A673 (cell line): ENCODE measurements around the gene TRMO. TPM values are rescaled to one million over a fixed set of nuclear protein-coding genes. Genes with fewer than 3 reads are reported as not detected.

Experiments used
- BruUV-seq: library from RNA; stranded (reverse); fragments of 400-500 nt; replicated peaks from 2 replicates; lab custom pipeline; 2021; lab: Mats Ljungman, UMichigan
- CTCF ChIA-PET: fragments of 300-600 bp; sonication (Branson Sonifier 250); formaldehyde crosslinking; loops from one replicate; lab custom pipeline; 2022; ENCODE audit warnings: antibody characterized with exemption; lab: Charles Lee
- POLR2A ChIA-PET: fragments of 300-600 bp; sonication (Branson Sonifier 250); formaldehyde crosslinking; loops from one replicate; lab custom pipeline; 2022; ENCODE audit warnings: antibody characterized with exemption; ENCODE audit not compliant: low non-redundant PET; lab: Charles Lee
- DNase-seq: peaks from one replicate; pipeline ENCODE4 v3.0.0-alpha.2; 2015; ENCODE audit warnings: low spot score
- H3K27ac ChIP-seq: fragments of 200-600 bp; sonication (generic); 2 replicates; pipeline ENCODE4 v1.5.1; 2016; ENCODE audit warnings: mixed run types, low read depth, mild to moderate bottlenecking, mixed read lengths, antibody characterized with exemption, low read length; ENCODE audit not compliant: poor library complexity, severe bottlenecking
- H3K27me3 ChIP-seq: fragments of 200-600 bp; sonication (generic); replicated peaks from 2 replicates; pipeline ENCODE4 v1.6.1; 2017; ENCODE audit warnings: mixed run types, low read depth, mild to moderate bottlenecking, mixed read lengths, antibody characterized with exemption, low read length; ENCODE audit not compliant: insufficient read depth, poor library complexity
- H3K36me3 ChIP-seq: fragments of 200-600 bp; sonication (generic); 2 replicates; pipeline ENCODE4 v1.6.1; 2016; ENCODE audit warnings: mixed run types, mild to moderate bottlenecking, mixed read lengths, antibody characterized with exemption, low read length; ENCODE audit not compliant: insufficient read depth, poor library complexity, severe bottlenecking
- H3K4me1 ChIP-seq: fragments of 200-600 bp; sonication (generic); 2 replicates; pipeline ENCODE4 v1.6.1; 2017; ENCODE audit warnings: mixed run types, mild to moderate bottlenecking, mixed read lengths, antibody characterized with exemption, low read length; ENCODE audit not compliant: insufficient read depth, poor library complexity, severe bottlenecking
- H3K4me3 ChIP-seq: fragments of 200-600 bp; sonication (generic); 2 replicates; pipeline ENCODE4 v1.5.1; 2016; ENCODE audit warnings: low read depth, mixed run types, mild to moderate bottlenecking, mixed read lengths, low read length; ENCODE audit not compliant: poor library complexity, severe bottlenecking
- H3K9me3 ChIP-seq: fragments of 200-600 bp; sonication (generic); 2 replicates; pipeline ENCODE4 v1.6.1; 2016; ENCODE audit warnings: mixed run types, low read depth, mild to moderate bottlenecking, mixed read lengths, antibody characterized with exemption, low read length; ENCODE audit not compliant: poor library complexity, severe bottlenecking
- EZH2 ChIP-seq: fragments of 200-600 bp; sonication (generic); IDR thresholded peaks from 2 replicates; pipeline ENCODE4 v1.6.1; 2017; ENCODE audit warnings: borderline replicate concordance, low read depth, mild to moderate bottlenecking, mixed read lengths, antibody characterized with exemption, low read length; ENCODE audit not compliant: poor library complexity, severe bottlenecking
- intact Hi-C: fragments of 100-400 bp; cut with micrococcal nuclease; formaldehyde crosslinking; loops from one replicate; pipeline ENCODE4 v1.10.0; 2022; ENCODE audit not compliant: unreplicated experiment
- total RNA-seq: library from RNA; stranded (reverse); gene quantifications from 2 replicates; pipeline ENCODE4 v1.2.3, GENCODE V29; 2021
- TF ChIP-seq, protein P1 (sequence below): fragments of 300-800, 200-600 bp; sonication (generic); conservative IDR thresholded peaks from 2 replicates; pipeline ENCODE4 v1.5.1; 2017; ENCODE audit warnings: low read depth, mild to moderate bottlenecking, antibody characterized with exemption, low read length, moderate library complexity, mixed read lengths

Gene TRMO
- total RNA-seq, 1 experiment from 2014 or later: 8.9 TPM

DNA sequence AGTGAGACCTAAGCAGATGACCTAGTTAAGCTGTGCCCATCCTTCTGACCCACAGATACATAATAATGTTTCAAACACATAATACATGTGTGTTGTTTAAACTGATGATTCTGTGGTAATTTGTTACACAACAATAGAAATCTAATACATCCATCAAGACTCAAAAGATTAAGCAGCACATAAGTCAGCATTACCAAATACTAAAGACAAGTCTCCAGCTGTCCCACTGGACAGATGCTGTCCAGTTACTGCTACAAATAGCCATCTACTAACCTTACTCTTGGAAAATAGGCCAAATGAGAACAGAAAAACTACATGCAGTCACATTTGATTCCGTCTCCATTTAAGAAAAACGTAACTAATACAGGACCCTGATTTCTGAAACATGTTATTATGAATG lies 10.8 kb downstream of the TRMO start:
- intact Hi-C loops: no loop called here
- Histone ChIP-seq H3K4me3 (no peak overlapping the region), H3K4me1 (no peaks in the 10 kb centered on the region), H3K27me3 (no peaks in the 10 kb centered on the region), H3K9me3 (no peaks in the 10 kb centered on the region), H3K27ac (no peak overlapping the region), H3K36me3 (peaks cover 3% of the 10 kb centered on the region)
- BruUV-seq: no TSS peak
- ChIA-PET CTCF (no interaction called here), POLR2A (no interaction called here)
- DNase-seq: no peak
- no peak for TF ChIP-seq EZH2
- TF ChIP-seq, protein P1, sequence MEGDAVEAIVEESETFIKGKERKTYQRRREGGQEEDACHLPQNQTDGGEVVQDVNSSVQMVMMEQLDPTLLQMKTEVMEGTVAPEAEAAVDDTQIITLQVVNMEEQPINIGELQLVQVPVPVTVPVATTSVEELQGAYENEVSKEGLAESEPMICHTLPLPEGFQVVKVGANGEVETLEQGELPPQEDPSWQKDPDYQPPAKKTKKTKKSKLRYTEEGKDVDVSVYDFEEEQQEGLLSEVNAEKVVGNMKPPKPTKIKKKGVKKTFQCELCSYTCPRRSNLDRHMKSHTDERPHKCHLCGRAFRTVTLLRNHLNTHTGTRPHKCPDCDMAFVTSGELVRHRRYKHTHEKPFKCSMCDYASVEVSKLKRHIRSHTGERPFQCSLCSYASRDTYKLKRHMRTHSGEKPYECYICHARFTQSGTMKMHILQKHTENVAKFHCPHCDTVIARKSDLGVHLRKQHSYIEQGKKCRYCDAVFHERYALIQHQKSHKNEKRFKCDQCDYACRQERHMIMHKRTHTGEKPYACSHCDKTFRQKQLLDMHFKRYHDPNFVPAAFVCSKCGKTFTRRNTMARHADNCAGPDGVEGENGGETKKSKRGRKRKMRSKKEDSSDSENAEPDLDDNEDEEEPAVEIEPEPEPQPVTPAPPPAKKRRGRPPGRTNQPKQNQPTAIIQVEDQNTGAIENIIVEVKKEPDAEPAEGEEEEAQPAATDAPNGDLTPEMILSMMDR: no peak

DNA sequence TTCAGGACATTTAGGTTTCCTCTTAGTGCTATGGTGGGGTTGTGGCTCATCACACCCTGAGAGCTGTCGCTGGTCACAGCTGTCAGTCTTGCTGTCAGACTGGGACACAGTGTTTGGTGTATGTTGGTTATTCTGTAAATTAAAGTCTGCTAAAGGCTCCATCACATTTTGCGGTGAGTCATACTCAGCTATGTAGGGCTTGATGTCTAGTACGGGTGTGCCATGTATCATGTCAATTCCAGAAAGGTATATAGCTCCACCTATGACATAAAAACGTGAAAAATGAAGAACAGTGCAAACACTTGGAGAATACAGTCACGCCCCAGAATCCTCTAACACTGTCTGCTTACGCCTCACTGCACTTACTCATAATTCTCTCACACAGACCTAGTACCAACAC lies 11.9 kb downstream of the TRMO start:
- peaks cover 3% of the 10 kb centered on the region for H3K36me3 ChIP-seq
- H3K9me3 ChIP-seq: no peaks in the 10 kb centered on the region
- ChIA-PET POLR2A (no interaction called here), CTCF (interaction anchor here (1.4 kb wide), 1 partner anchor 10 kb away, joined by 3 read pairs; no protein-coding TSS in a partner anchor)
- H3K4me3 ChIP-seq: no peak overlapping the region
- intact Hi-C loops: no loop called here
- DNase-seq: no peak
- no peak overlapping the region for H3K27ac ChIP-seq
- H3K27me3 ChIP-seq: no peaks in the 10 kb centered on the region
- no peak for TF ChIP-seq EZH2
- TF ChIP-seq, protein P1: no peak
- no peaks in the 10 kb centered on the region for H3K4me1 ChIP-seq
- no TSS peak for BruUV-seq

DNA sequence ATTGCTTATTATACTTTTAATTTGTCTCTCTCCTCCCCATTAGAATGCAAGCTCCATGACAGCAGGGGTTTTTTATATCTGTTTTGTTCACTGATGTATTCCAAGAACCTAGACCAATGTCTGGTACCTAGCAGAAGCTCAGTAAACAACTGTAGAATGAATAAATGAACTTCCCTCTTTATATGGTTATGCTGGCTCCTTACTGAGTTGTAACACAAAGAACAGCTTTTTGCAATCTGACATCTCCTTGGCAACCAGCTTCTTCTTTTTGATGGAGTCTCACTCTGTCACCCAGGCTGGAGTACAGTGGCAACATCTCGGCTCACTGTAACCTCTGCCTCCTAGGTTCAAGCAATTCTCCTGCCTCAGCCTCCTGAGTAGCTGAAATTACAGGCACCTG lies 13.6 kb downstream of the TRMO start:
- no peak for DNase-seq
- no peak for TF ChIP-seq EZH2
- TF ChIP-seq, protein P1: no peak
- no peaks in the 10 kb centered on the region for H3K4me1 ChIP-seq
- no peaks in the 10 kb centered on the region for H3K27me3 ChIP-seq
- H3K36me3 ChIP-seq: peaks cover 3% of the 10 kb centered on the region
- ChIA-PET POLR2A (no interaction called here), CTCF (no interaction called here)
- H3K27ac ChIP-seq: no peak overlapping the region
- H3K4me3 ChIP-seq: no peak overlapping the region
- BruUV-seq: no TSS peak
- no peaks in the 10 kb centered on the region for H3K9me3 ChIP-seq
- intact Hi-C loops: no loop called here
